ENCODE measurements around the gene PGPEP1.

DNA sequence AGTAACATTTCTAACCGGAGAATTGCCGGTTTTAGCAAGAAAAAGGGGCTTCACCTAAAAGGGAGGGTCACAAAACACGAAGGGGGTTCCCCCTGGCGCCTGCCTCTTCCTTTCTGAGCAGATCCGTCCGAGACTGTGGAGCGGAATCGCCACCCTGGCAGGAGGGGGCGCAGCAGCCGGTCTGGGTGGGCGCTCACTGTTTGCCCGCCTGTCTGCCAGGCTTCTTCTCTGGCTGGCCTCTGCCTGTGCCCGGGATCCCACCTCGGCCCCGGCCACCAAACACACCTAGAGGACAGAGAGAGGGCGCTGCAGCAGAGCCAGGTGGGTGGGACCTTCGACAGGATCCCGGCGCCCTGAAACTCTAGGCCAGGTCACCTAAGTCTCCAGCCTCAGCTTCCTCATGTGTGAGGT, 33.1 kb upstream of the PGPEP1 start:
- TF ChIP-seq POLR2AphosphoS5 (IDR thresholded peaks at IDR 0.05) (no peak), EZH2 (IDR thresholded peaks at IDR 0.05; ENCODE audit: borderline replicate concordance, insufficient read depth, low read length, poor library complexity, severe bottlenecking) (no peak), TAF1 (IDR thresholded peaks at IDR 0.05; ENCODE audit: low read depth) (no peak)
- TF ChIP-seq, protein P1, sequence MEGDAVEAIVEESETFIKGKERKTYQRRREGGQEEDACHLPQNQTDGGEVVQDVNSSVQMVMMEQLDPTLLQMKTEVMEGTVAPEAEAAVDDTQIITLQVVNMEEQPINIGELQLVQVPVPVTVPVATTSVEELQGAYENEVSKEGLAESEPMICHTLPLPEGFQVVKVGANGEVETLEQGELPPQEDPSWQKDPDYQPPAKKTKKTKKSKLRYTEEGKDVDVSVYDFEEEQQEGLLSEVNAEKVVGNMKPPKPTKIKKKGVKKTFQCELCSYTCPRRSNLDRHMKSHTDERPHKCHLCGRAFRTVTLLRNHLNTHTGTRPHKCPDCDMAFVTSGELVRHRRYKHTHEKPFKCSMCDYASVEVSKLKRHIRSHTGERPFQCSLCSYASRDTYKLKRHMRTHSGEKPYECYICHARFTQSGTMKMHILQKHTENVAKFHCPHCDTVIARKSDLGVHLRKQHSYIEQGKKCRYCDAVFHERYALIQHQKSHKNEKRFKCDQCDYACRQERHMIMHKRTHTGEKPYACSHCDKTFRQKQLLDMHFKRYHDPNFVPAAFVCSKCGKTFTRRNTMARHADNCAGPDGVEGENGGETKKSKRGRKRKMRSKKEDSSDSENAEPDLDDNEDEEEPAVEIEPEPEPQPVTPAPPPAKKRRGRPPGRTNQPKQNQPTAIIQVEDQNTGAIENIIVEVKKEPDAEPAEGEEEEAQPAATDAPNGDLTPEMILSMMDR (IDR thresholded peaks at IDR 0.05; ENCODE audit: poor library complexity, severe bottlenecking): no peak

Measured in neural cell (in vitro differentiated cells).